HG02610 (cell line): ENCODE data around the gene ADAM12.

Experiments used
- ATAC-seq: cut with Tn5 transposase; IDR thresholded peaks from one replicate; pipeline ENCODE4 v1.9.1; 2021; ENCODE audit warnings: mild to moderate bottlenecking, moderate library complexity; ENCODE audit not compliant: unreplicated experiment

ADAM12 gene

GRCh38 chr10:126218778-126219649, 169.3 kb downstream of the ADAM12 start:
- no peak for ATAC-seq

- ATAC-seq, result no peak
Measured at GRCh38 chr10:126218174-126218573, 170.1 kb downstream of the ADAM12 start.

- ATAC-seq, result no peak
Measured at GRCh38 chr10:126216632-126216961, 171.7 kb downstream of the ADAM12 start.

- ATAC-seq, result no peak
Measured at GRCh38 chr10:126215746-126216631, 172.3 kb downstream of the ADAM12 start.

GRCh38 chr10:126214679-126215078, 173.6 kb downstream of the ADAM12 start:
- no peak for ATAC-seq

- ATAC-seq, result no peak
Measured at GRCh38 chr10:126214021-126214420, 174.3 kb downstream of the ADAM12 start.

- ATAC-seq, result no peak
Measured at GRCh38 chr10:126212738-126213137, 175.5 kb downstream of the ADAM12 start.

- no peak for ATAC-seq
Measured at GRCh38 chr10:126210051-126210651, 178.1 kb downstream of the ADAM12 start.

- ATAC-seq, result no peak
Measured at GRCh38 chr10:126209451-126209850, 178.8 kb downstream of the ADAM12 start.

- ATAC-seq, result no peak
Measured at GRCh38 chr10:126208726-126209302, 179.5 kb downstream of the ADAM12 start.

GRCh38 chr10:126207851-126208250, 180.4 kb downstream of the ADAM12 start:
- no peak for ATAC-seq

- no peak for ATAC-seq
Measured at GRCh38 chr10:126207313-126207771, 180.9 kb downstream of the ADAM12 start.

GRCh38 chr10:126205486-126206205, 182.6 kb downstream of the ADAM12 start:
- no peak for ATAC-seq

GRCh38 chr10:126204320-126204719, 184.0 kb downstream of the ADAM12 start:
- no peak for ATAC-seq

GRCh38 chr10:126203746-126204145, 184.5 kb downstream of the ADAM12 start:
- no peak for ATAC-seq

- ATAC-seq, result no peak
Measured at GRCh38 chr10:126201603-126202002, 186.7 kb downstream of the ADAM12 start.

- no peak for ATAC-seq
Measured at GRCh38 chr10:126199221-126199998, 188.9 kb downstream of the ADAM12 start.

- ATAC-seq, result no peak
Measured at GRCh38 chr10:126198681-126199080, 189.6 kb downstream of the ADAM12 start.

- no peak for ATAC-seq
Measured at GRCh38 chr10:126197036-126197543, 191.2 kb downstream of the ADAM12 start.
